A673 (cell line): ENCODE measurements around the gene PRM3.

Source experiments
- EZH2 ChIP-seq: fragments of 200-600 bp; sonication (generic); IDR thresholded peaks from 2 replicates; pipeline ENCODE4 v1.6.1; 2017; ENCODE audit warnings: borderline replicate concordance, low read depth, mild to moderate bottlenecking, mixed read lengths, antibody characterized with exemption, low read length; ENCODE audit not compliant: poor library complexity, severe bottlenecking
- TF ChIP-seq, protein P1 (sequence below): fragments of 300-800, 200-600 bp; sonication (generic); conservative IDR thresholded peaks from 2 replicates; pipeline ENCODE4 v1.5.1; 2017; ENCODE audit warnings: low read depth, mild to moderate bottlenecking, antibody characterized with exemption, low read length, moderate library complexity, mixed read lengths

DNA sequence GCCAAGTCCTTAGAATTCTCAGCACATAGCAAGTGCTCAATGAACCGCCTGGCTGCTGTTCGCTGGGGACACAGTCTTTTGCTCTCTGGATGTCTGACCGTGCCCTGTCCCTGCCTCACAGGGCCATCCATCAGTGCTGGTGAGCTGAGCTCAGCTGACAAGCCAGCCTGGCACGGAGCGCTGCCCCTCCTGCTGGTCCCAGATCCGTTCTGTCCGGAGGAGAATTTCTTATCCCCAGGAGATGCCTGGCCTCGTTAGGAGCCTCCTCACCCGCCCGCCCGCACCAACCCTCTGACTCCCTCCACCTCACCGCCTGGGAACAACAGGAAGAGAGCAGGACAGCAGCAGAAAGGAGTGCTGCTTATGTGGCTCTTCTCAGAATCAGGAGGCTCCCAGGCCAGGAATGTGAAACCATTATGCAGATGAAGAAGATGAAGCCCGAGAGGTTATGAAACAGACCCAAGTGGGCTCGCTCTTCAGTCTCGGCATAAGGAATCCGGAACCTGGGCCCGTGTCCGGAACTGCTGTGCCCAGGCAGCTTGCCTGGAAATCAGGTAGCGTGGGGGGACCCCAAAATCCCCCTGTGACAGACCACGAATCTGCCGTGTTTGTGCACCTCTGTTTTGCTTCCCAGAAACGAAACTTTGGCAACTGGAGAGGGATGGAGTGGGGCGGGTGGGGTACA is 43.0 kb upstream of the PRM3 start:
- TF ChIP-seq, protein P1, sequence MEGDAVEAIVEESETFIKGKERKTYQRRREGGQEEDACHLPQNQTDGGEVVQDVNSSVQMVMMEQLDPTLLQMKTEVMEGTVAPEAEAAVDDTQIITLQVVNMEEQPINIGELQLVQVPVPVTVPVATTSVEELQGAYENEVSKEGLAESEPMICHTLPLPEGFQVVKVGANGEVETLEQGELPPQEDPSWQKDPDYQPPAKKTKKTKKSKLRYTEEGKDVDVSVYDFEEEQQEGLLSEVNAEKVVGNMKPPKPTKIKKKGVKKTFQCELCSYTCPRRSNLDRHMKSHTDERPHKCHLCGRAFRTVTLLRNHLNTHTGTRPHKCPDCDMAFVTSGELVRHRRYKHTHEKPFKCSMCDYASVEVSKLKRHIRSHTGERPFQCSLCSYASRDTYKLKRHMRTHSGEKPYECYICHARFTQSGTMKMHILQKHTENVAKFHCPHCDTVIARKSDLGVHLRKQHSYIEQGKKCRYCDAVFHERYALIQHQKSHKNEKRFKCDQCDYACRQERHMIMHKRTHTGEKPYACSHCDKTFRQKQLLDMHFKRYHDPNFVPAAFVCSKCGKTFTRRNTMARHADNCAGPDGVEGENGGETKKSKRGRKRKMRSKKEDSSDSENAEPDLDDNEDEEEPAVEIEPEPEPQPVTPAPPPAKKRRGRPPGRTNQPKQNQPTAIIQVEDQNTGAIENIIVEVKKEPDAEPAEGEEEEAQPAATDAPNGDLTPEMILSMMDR, result no peak
- TF ChIP-seq EZH2, result no peak
